Measurements from ENCODE around the gene MCF2L2.
"Not testable (repeated sequence)": the region's sequence is repeated elsewhere in the genome, so short reads cannot be mapped to it uniquely, and the experiment has no call there.

MCF2L2 gene

GRCh38 chr3:183443395-183444385 is 15.3 kb upstream of the MCF2L2 start:
- no peak for DNase-seq

GRCh38 chr3:183442994-183443393 is 14.6 kb upstream of the MCF2L2 start:
- DNase-seq = no peak

- not testable (repeated sequence) for DNase-seq
Observed at GRCh38 chr3:183440521-183440920, 12.1 kb upstream of the MCF2L2 start.

- DNase-seq = no peak
Observed at GRCh38 chr3:183439515-183439914, 11.1 kb upstream of the MCF2L2 start.

GRCh38 chr3:183438735-183439134 is 10.3 kb upstream of the MCF2L2 start:
- no peak for DNase-seq

GRCh38 chr3:183437666-183438564 is 9.5 kb upstream of the MCF2L2 start:
- no peak for DNase-seq

- DNase-seq = no peak
Observed at GRCh38 chr3:183437061-183437460, 8.6 kb upstream of the MCF2L2 start.

- peak; percentile 43 to 51 for DNase-seq
Observed at GRCh38 chr3:183435661-183436060, 7.2 kb upstream of the MCF2L2 start.

- DNase-seq = no peak
Observed at GRCh38 chr3:183434992-183435391, 6.6 kb upstream of the MCF2L2 start.

GRCh38 chr3:183434503-183434902 is 6.1 kb upstream of the MCF2L2 start:
- DNase-seq = no peak

GRCh38 chr3:183430325-183430957 is 2.0 kb upstream of the MCF2L2 start:
- DNase-seq = peak; percentile 58 to 63

- DNase-seq = peak; percentile 54 to 62
Observed at GRCh38 chr3:183427876-183428446, 458 bp downstream of the MCF2L2 start.

GRCh38 chr3:183427196-183427875 is 1.1 kb downstream of the MCF2L2 start:
- no peak for DNase-seq

- not testable (repeated sequence) for DNase-seq
Observed at GRCh38 chr3:183418807-183419206, 9.6 kb downstream of the MCF2L2 start.

- no peak for DNase-seq
Observed at GRCh38 chr3:183411216-183411922, 17.1 kb downstream of the MCF2L2 start.

- DNase-seq = no peak
Observed at GRCh38 chr3:183410759-183411158, 17.7 kb downstream of the MCF2L2 start.

- DNase-seq = no peak
Observed at GRCh38 chr3:183410280-183410679, 18.1 kb downstream of the MCF2L2 start.

- DNase-seq = no peak
Observed at GRCh38 chr3:183409219-183409618, 19.2 kb downstream of the MCF2L2 start.

GRCh38 chr3:183401678-183402077 is 26.7 kb downstream of the MCF2L2 start:
- no peak for DNase-seq

- no peak for DNase-seq
Observed at GRCh38 chr3:183400352-183400751, 28.1 kb downstream of the MCF2L2 start.

- DNase-seq = no peak
Observed at GRCh38 chr3:183396662-183397391, 31.6 kb downstream of the MCF2L2 start.
